Tibial nerve (tissue), 4 donors: ENCODE results near the gene KRT85.

ENCODE experiments used
- EP300 ChIP-seq, 2 donors: sonication (generic); formaldehyde crosslinking; IDR thresholded peaks; one replicate each; pipeline ENCODE4 v1.6.1; 2017; ENCODE audit warnings: antibody characterized with exemption in 2 of 2, mild to moderate bottlenecking in 1 of 2
- POLR2A ChIP-seq, 2 donors: fragments of 450-650 bp; IDR thresholded peaks; one replicate each; pipeline ENCODE4 v1.6.1; 2017; ENCODE audit warnings: antibody characterized with exemption in 2 of 2, mild to moderate bottlenecking in 2 of 2, moderate library complexity in 2 of 2
- TF ChIP-seq, protein P1 (sequence below), 5 experiments: fragments of 200-600 bp in 3 of 5; fragments of 450-650 bp in 2 of 5; sonication (generic) in 3 of 5; IDR thresholded peaks; one replicate each; pipeline ENCODE4 v1.5.1; 2016 to 2019; ENCODE audit warnings: antibody characterized with exemption in 5 of 5, mild to moderate bottlenecking in 3 of 5, moderate library complexity in 2 of 5

DNA sequence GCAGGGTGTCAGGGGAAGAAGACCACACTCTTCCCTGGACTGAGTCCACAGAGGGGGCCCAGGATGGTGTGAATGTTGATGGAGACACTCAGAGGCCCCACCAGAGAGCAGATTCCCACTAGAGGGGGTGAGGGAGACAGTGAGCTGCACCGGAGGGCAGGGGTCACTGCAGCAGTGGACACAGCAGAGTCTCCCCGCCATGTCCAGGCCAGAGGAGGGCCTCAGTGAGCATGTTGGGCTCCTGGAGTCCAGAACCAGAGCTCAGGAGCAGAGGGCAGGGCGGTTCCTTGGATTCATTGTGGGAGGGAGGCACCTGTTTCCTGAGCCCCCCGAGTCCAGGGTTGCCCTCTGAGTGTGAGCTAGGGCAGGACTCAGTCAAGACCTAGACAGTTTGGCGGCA lies 40.6 kb upstream of the KRT85 start:
- TF ChIP-seq, protein P1, sequence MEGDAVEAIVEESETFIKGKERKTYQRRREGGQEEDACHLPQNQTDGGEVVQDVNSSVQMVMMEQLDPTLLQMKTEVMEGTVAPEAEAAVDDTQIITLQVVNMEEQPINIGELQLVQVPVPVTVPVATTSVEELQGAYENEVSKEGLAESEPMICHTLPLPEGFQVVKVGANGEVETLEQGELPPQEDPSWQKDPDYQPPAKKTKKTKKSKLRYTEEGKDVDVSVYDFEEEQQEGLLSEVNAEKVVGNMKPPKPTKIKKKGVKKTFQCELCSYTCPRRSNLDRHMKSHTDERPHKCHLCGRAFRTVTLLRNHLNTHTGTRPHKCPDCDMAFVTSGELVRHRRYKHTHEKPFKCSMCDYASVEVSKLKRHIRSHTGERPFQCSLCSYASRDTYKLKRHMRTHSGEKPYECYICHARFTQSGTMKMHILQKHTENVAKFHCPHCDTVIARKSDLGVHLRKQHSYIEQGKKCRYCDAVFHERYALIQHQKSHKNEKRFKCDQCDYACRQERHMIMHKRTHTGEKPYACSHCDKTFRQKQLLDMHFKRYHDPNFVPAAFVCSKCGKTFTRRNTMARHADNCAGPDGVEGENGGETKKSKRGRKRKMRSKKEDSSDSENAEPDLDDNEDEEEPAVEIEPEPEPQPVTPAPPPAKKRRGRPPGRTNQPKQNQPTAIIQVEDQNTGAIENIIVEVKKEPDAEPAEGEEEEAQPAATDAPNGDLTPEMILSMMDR (IDR thresholded peaks at IDR 0.05): no peak
- TF ChIP-seq EP300 (IDR thresholded peaks at IDR 0.05) (no peak), POLR2A (IDR thresholded peaks at IDR 0.05) (no peak)
